Mammary epithelial cell (primary cell): ENCODE data around the gene GJA5.

ENCODE experiments used
- CTCF ChIP-seq, 2 donors: IDR thresholded peaks in 1 of 2; conservative IDR thresholded peaks in 1 of 2; 2 replicates each; pipeline ENCODE4 v1.5.1; 2011 to 2012; ENCODE audit warnings: inconsistent platforms in 2 of 2, low read length in 2 of 2, mild to moderate bottlenecking in 2 of 2, control low read depth in 1 of 2, low read depth in 1 of 2; ENCODE audit not compliant: insufficient read depth in 1 of 2; ENCODE audit errors: extremely low read depth in 1 of 2
- EZH2 ChIP-seq: IDR thresholded peaks from 2 replicates; pipeline ENCODE4 v1.6.1; 2012; ENCODE audit warnings: low read length, inconsistent platforms, borderline replicate concordance

GRCh38 chr1:147719029-147719698, 41.2 kb downstream of the GJA5 start:
- no peak for TF ChIP-seq CTCF (conservative IDR thresholded peaks at IDR 0.05 in 1 of 2, IDR thresholded peaks at IDR 0.05 in 1 of 2; ENCODE audit: extremely low read depth in 1 of 2, insufficient read depth in 1 of 2, low read depth in 1 of 2, low read length in 2 of 2)
- no peak for TF ChIP-seq EZH2
